ENCODE data around the gene SPIN2A. TPM values are rescaled to one million over a fixed set of nuclear protein-coding genes. Genes with fewer than 3 reads are reported as not detected.
"Not testable (repeated sequence)": the region's sequence is repeated elsewhere in the genome, so short reads cannot be mapped to it uniquely, and the experiment has no call there.

The SPIN2A gene
- 2.5 TPM for total RNA-seq

- H3K36me3 ChIP-seq; intact Hi-C loops (cut with DNase I); H3K27me3 ChIP-seq; DNase-seq (ENCODE audit: extremely low spot score in 2 of 2); H3K4me1 ChIP-seq; H3K9me3 ChIP-seq; H3K27ac ChIP-seq: not testable (repeated sequence)
- peak within 1 kb of the TSS; percentile 24 to 31 for H3K4me3 ChIP-seq
Measured at GRCh38 chrX:57137073-57137472, at the start of gene SPIN2A. Gene SPIN2A (minus strand): TSS chrX:57137397. CDS start chrX:57136597, 800 bp downstream.

DNA sequence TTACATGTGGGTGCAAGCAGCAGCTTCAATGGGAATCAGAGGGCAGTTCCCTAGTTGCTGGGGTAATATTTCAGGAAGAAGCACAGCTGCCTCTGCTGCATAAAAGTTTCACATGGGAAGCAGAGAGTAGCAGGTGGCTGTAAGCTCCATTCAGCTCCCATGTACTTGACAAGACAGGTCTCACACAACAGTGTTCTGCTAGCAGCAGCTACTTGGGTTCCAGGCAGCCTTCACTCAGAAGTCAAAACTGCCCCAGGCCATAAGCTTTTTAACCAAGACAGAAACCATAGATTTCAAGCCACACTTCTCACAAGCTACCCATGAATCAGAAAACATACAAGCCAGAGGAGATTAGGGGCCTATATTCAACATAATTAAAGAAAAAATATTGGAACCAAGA lies 41.4 kb upstream of the SPIN2A start:
- H3K27ac ChIP-seq = no peak overlapping the region
- no peaks in the 10 kb centered on the region for H3K36me3 ChIP-seq
- intact Hi-C loops (cut with DNase I) = no loop called here
- no peaks in the 10 kb centered on the region for H3K4me1 ChIP-seq
- H3K4me3 ChIP-seq = no peak overlapping the region
- TF ChIP-seq POLR2AphosphoS5 (IDR thresholded peaks at IDR 0.05; ENCODE audit: insufficient read depth in 1 of 2, low read depth in 1 of 2) (no peak), CTCF (IDR thresholded peaks at IDR 0.05) (no peak), POLR2A (IDR thresholded peaks at IDR 0.05) (no peak)
- no peaks in the 10 kb centered on the region for H3K27me3 ChIP-seq
- no peaks in the 10 kb centered on the region for H3K9me3 ChIP-seq
- no peak for DNase-seq (ENCODE audit: extremely low spot score in 2 of 2)

GRCh38 chrX:57177070-57177469 lies 39.9 kb upstream of the SPIN2A start:
- Histone ChIP-seq H3K9me3 (no peaks in the 10 kb centered on the region), H3K27me3 (no peaks in the 10 kb centered on the region), H3K27ac (no peak overlapping the region), H3K36me3 (no peaks in the 10 kb centered on the region), H3K4me3 (no peak overlapping the region), H3K4me1 (no peaks in the 10 kb centered on the region)
- intact Hi-C loops (cut with DNase I) = no loop called here
- DNase-seq (ENCODE audit: extremely low spot score in 2 of 2) = no peak
- TF ChIP-seq POLR2AphosphoS5 (IDR thresholded peaks at IDR 0.05; ENCODE audit: insufficient read depth in 1 of 2, low read depth in 1 of 2) (no peak), CTCF (IDR thresholded peaks at IDR 0.05) (no peak), POLR2A (IDR thresholded peaks at IDR 0.05) (no peak)

GRCh38 chrX:57172544-57172943 lies 35.3 kb upstream of the SPIN2A start:
- no peak for DNase-seq (ENCODE audit: extremely low spot score in 2 of 2)
- TF ChIP-seq CTCF (IDR thresholded peaks at IDR 0.05) (no peak), POLR2AphosphoS5 (IDR thresholded peaks at IDR 0.05; ENCODE audit: insufficient read depth in 1 of 2, low read depth in 1 of 2) (no peak), POLR2A (IDR thresholded peaks at IDR 0.05) (no peak)
- Histone ChIP-seq H3K4me3 (no peak overlapping the region), H3K4me1 (no peaks in the 10 kb centered on the region), H3K27ac (no peak overlapping the region), H3K9me3 (no peaks in the 10 kb centered on the region), H3K27me3 (no peaks in the 10 kb centered on the region), H3K36me3 (no peaks in the 10 kb centered on the region)
- intact Hi-C loops (cut with DNase I) = no loop called here

DNA sequence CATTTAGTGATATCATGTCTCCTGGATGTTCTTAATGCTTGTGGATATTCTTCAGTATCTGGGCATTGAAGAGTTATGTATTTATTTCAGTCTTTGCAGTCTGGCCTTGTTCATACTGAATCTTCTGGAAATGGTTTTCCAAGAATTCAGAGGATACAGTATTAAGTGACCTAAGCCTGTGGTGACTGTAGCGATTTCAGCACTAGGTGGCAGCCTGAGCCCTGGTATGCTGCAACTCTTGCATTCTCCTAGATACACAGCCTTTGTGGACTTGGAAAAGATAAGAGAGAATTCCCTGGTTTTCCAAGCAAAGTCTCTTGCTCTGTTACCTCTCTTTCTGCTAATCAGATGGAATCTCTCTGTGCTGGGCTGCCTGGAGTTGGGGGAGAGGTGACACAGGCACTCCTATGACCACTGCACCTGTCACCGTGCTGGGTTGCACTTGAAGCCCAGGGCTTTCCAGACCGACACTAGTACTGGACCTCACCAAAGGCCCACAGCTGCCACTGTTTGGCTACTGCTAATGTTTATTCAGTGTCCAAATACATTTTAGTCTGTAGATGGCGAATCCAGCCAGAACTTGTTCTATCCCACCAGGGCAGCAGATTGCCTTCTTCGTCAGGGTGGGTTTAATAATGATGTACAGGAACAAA lies 19.3 kb upstream of the SPIN2A start:
- Histone ChIP-seq H3K4me3 (no peak overlapping the region), H3K27ac (no peak overlapping the region), H3K9me3 (no peaks in the 10 kb centered on the region), H3K4me1 (no peaks in the 10 kb centered on the region), H3K27me3 (no peaks in the 10 kb centered on the region), H3K36me3 (no peaks in the 10 kb centered on the region)
- TF ChIP-seq CTCF (IDR thresholded peaks at IDR 0.05) (no peak), POLR2AphosphoS5 (IDR thresholded peaks at IDR 0.05; ENCODE audit: insufficient read depth in 1 of 2, low read depth in 1 of 2) (no peak), POLR2A (IDR thresholded peaks at IDR 0.05) (no peak)
- intact Hi-C loops (cut with DNase I) = no loop called here
- no peak for DNase-seq (ENCODE audit: extremely low spot score in 2 of 2)

Data from vagina (tissue), 2 donors.